Neural progenitor cell (in vitro differentiated cells): ENCODE measurements around the gene DSE. TPM values are rescaled to one million over a fixed set of nuclear protein-coding genes. Genes with fewer than 3 reads are reported as not detected.
A peak's percentile ranks its signal among the peaks of the same experiment; 100 is the strongest.

Source experiments
- DNase-seq: peaks from one replicate; pipeline ENCODE4 v3.0.0-alpha.2; 2016; ENCODE audit warnings: low spot score
- H2AFZ ChIP-seq: fragments of 200-600 bp; sonication (generic); replicated peaks from 2 replicates; pipeline ENCODE4 v1.6.1; 2016; ENCODE audit warnings: antibody characterized with exemption
- H3F3A ChIP-seq: fragments of 200-600 bp; sonication (generic); 2 replicates; pipeline ENCODE4 v1.6.1; 2016; ENCODE audit warnings: antibody characterized with exemption, low read depth
- H3K27ac ChIP-seq: fragments of 200-600 bp; sonication (generic); 2 replicates; pipeline ENCODE4 v1.5.1; 2016; ENCODE audit warnings: mild to moderate bottlenecking
- H3K27me3 ChIP-seq: fragments of 200-600 bp; sonication (generic); 2 replicates; pipeline ENCODE4 v1.6.1; 2016; ENCODE audit warnings: mild to moderate bottlenecking, moderate library complexity
- H3K36me3 ChIP-seq: fragments of 200-600 bp; sonication (generic); 2 replicates; pipeline ENCODE4 v1.5.1; 2016
- H3K4me1 ChIP-seq: fragments of 200-600 bp; sonication (generic); 2 replicates; pipeline ENCODE4 v1.6.1; 2016; ENCODE audit warnings: mixed run types
- H3K4me2 ChIP-seq: fragments of 200-600 bp; sonication (generic); 2 replicates; pipeline ENCODE4 v1.6.1; 2016
- H3K4me3 ChIP-seq: fragments of 200-600 bp; sonication (generic); 2 replicates; pipeline ENCODE4 v1.5.1; 2016
- H3K79me2 ChIP-seq: fragments of 200-600 bp; sonication (generic); 2 replicates; pipeline ENCODE4 v1.6.1; 2016; ENCODE audit warnings: low read depth
- H3K9ac ChIP-seq: fragments of 200-600 bp; sonication (generic); 2 replicates; pipeline ENCODE4 v1.6.1; 2016
- H3K9me3 ChIP-seq: fragments of 200-600 bp; sonication (generic); 2 replicates; pipeline ENCODE4 v1.5.1; 2016; ENCODE audit warnings: low read depth
- H4K20me1 ChIP-seq: fragments of 200-600 bp; sonication (generic); 2 replicates; pipeline ENCODE4 v1.6.1; 2016; ENCODE audit warnings: low read depth
- H3K27ac Mint-ChIP-seq: 3 replicates; pipeline ENCODE4 v1.8.0; 2021; ENCODE audit warnings: mixed read lengths
- H3K27me3 Mint-ChIP-seq: 2 replicates; pipeline ENCODE4 v1.8.0; 2022; ENCODE audit warnings: low read depth, mild to moderate bottlenecking, inconsistent platforms, moderate library complexity, mixed read lengths; ENCODE audit not compliant: insufficient read depth
- H3K36me3 Mint-ChIP-seq: 3 replicates; pipeline ENCODE4 v1.8.0; 2021; ENCODE audit warnings: mixed read lengths
- H3K4me1 Mint-ChIP-seq: 3 replicates; pipeline ENCODE4 v1.8.0; 2021; ENCODE audit warnings: mixed read lengths
- H3K4me3 Mint-ChIP-seq: 3 replicates; pipeline ENCODE4 v1.8.0; 2021; ENCODE audit warnings: mild to moderate bottlenecking, moderate library complexity, mixed read lengths
- H3K9me3 Mint-ChIP-seq: 3 replicates; pipeline ENCODE4 v1.8.0; 2020; ENCODE audit warnings: mixed read lengths
- EZH2 ChIP-seq: fragments of 200-600 bp; sonication (generic); IDR thresholded peaks from 2 replicates; pipeline ENCODE4 v1.6.1; 2017; ENCODE audit warnings: antibody characterized with exemption, mild to moderate bottlenecking, moderate library complexity
- EZH2phosphoT487 ChIP-seq: fragments of 200-600 bp; sonication (generic); IDR thresholded peaks from 2 replicates; pipeline ENCODE4 v1.6.1; 2017; ENCODE audit warnings: antibody characterized with exemption
- total RNA-seq: library from RNA; depleted of rRNA; stranded (reverse); fragments of >200 nt; gene quantifications from 2 replicates; pipeline ENCODE4 v1.2.3, GENCODE V29; 2015; ENCODE audit warnings: low replicate concordance
- TF ChIP-seq, protein P1 (sequence below): fragments of 200-600 bp; sonication (generic); IDR thresholded peaks from 2 replicates; pipeline ENCODE4 v1.5.1; 2017; ENCODE audit warnings: antibody characterized with exemption, mild to moderate bottlenecking

DSE gene
- total RNA-seq, 1 donor from 2014 or later: 43.7 TPM

DNA sequence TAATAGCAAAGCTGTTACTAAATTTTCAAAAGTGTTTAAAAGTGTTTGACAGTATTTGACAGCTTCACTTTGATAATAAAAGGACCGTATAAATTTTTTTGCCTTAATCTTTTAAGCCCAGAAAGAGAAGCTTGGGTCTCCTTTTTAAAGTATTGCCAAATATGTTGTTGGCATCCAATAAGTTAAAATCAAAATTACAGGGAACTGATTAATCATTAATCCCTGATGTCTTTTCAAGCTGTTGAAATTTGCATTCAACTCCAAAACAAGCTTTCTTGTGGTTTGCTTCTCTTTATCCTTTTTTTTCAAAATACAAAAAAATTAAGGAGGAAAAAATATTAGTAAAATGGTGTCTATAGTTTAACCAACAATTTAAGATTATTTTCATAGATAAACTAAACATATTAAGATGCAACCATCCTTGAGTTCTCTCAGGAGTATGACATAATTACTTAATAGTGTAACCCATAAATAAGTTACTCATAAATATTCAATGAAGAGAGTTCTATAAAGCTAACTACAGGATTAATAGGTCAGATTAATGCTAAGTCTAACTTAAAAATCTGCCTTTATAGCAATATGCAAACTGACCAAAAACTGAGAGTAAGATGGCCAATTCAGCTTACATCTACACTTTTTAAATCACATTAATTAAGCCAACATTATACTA lies 63.4 kb downstream of the DSE start:
- H3K27me3 ChIP-seq: no peaks in the 10 kb centered on the region
- H3F3A ChIP-seq: no peaks in the 10 kb centered on the region
- no peak overlapping the region for H2AFZ ChIP-seq
- no peak overlapping the region for H3K27ac Mint-ChIP-seq
- H3K27me3 Mint-ChIP-seq: peaks cover 5% of the 10 kb centered on the region
- no peaks in the 10 kb centered on the region for H3K79me2 ChIP-seq
- no peak overlapping the region for H3K4me3 ChIP-seq
- no peaks in the 10 kb centered on the region for H3K9me3 ChIP-seq
- H3K9ac ChIP-seq: no peak overlapping the region
- H3K27ac ChIP-seq: no peak overlapping the region
- no peak for DNase-seq
- H3K4me2 ChIP-seq: no peak overlapping the region
- TF ChIP-seq, protein P1, sequence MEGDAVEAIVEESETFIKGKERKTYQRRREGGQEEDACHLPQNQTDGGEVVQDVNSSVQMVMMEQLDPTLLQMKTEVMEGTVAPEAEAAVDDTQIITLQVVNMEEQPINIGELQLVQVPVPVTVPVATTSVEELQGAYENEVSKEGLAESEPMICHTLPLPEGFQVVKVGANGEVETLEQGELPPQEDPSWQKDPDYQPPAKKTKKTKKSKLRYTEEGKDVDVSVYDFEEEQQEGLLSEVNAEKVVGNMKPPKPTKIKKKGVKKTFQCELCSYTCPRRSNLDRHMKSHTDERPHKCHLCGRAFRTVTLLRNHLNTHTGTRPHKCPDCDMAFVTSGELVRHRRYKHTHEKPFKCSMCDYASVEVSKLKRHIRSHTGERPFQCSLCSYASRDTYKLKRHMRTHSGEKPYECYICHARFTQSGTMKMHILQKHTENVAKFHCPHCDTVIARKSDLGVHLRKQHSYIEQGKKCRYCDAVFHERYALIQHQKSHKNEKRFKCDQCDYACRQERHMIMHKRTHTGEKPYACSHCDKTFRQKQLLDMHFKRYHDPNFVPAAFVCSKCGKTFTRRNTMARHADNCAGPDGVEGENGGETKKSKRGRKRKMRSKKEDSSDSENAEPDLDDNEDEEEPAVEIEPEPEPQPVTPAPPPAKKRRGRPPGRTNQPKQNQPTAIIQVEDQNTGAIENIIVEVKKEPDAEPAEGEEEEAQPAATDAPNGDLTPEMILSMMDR: no peak
- no peak for TF ChIP-seq EZH2phosphoT487
- no peak for TF ChIP-seq EZH2
- peaks cover 2% of the 10 kb centered on the region for H3K9me3 Mint-ChIP-seq
- no peaks in the 10 kb centered on the region for H4K20me1 ChIP-seq
- no peak overlapping the region for H3K4me3 Mint-ChIP-seq
- no peaks in the 10 kb centered on the region for H3K36me3 ChIP-seq
- peaks cover 8% of the 10 kb centered on the region for H3K4me1 ChIP-seq
- peaks cover 30% of the 10 kb centered on the region for H3K4me1 Mint-ChIP-seq
- H3K36me3 Mint-ChIP-seq: peaks cover 22% of the 10 kb centered on the region

DNA sequence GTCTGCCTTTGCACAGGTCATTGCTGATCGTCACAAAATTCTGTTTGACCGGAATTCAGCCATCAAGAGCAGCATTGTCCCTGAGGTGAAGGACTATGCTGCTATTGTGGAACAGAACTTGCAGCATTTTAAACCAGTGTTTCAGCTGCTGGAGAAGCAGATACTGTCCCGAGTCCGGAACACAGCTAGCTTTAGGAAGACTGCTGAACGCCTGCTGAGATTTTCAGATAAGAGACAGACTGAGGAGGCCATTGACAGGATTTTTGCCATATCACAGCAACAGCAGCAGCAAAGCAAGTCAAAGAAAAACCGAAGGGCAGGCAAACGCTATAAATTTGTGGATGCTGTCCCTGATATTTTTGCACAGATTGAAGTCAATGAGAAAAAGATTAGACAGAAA lies 65.8 kb downstream of the DSE start:
- no peaks in the 10 kb centered on the region for H3K79me2 ChIP-seq
- no peak overlapping the region for H2AFZ ChIP-seq
- H3K27ac ChIP-seq: no peak overlapping the region
- peak overlapping the region; percentile 3 for H3K27ac Mint-ChIP-seq
- H3K9me3 Mint-ChIP-seq: peaks cover 2% of the 10 kb centered on the region
- TF ChIP-seq EZH2 (no peak), EZH2phosphoT487 (no peak)
- TF ChIP-seq, protein P1: no peak
- H4K20me1 ChIP-seq: no peaks in the 10 kb centered on the region
- no peaks in the 10 kb centered on the region for H3K36me3 ChIP-seq
- H3K9me3 ChIP-seq: no peaks in the 10 kb centered on the region
- H3K27me3 Mint-ChIP-seq: peaks cover 3% of the 10 kb centered on the region
- no peak overlapping the region for H3K4me2 ChIP-seq
- peaks cover 15% of the 10 kb centered on the region for H3K36me3 Mint-ChIP-seq
- no peak for DNase-seq
- peaks cover 43% of the 10 kb centered on the region for H3K4me1 Mint-ChIP-seq
- no peaks in the 10 kb centered on the region for H3F3A ChIP-seq
- no peak overlapping the region for H3K9ac ChIP-seq
- H3K27me3 ChIP-seq: no peaks in the 10 kb centered on the region
- H3K4me3 Mint-ChIP-seq: no peak overlapping the region
- no peak overlapping the region for H3K4me3 ChIP-seq
- peaks cover 15% of the 10 kb centered on the region for H3K4me1 ChIP-seq

DNA sequence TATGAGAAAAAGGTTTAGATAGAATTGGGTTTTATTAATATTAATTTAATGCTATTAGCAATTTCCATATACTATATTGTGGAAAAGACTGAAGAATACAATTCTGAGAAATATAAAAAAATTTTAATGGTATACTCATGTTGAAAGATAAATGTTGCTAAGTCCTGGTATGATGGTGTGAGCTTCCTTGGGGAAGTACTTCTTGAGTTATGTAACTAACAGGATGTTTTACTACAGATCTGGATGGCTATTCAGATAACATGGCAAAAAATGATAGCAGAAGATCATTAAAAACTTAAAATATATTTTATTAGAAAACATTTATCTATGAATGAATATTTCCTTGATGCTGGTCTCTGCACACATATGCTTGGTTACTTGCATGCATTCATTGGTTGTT lies 66.9 kb downstream of the DSE start:
- Mint-ChIP-seq H3K36me3 (peaks cover 13% of the 10 kb centered on the region), H3K4me3 (no peak overlapping the region), H3K4me1 (peaks cover 47% of the 10 kb centered on the region), H3K9me3 (peaks cover 2% of the 10 kb centered on the region), H3K27me3 (peaks cover 3% of the 10 kb centered on the region), H3K27ac (no peak overlapping the region)
- DNase-seq: no peak
- TF ChIP-seq EZH2phosphoT487 (no peak), EZH2 (no peak)
- TF ChIP-seq, protein P1: no peak
- Histone ChIP-seq H4K20me1 (no peaks in the 10 kb centered on the region), H3K9ac (no peak overlapping the region), H3K4me3 (no peak overlapping the region), H3K4me2 (no peak overlapping the region), H3F3A (no peaks in the 10 kb centered on the region), H3K4me1 (peaks cover 15% of the 10 kb centered on the region), H3K36me3 (no peaks in the 10 kb centered on the region), H2AFZ (no peak overlapping the region), H3K79me2 (no peaks in the 10 kb centered on the region), H3K27ac (no peak overlapping the region), H3K9me3 (no peaks in the 10 kb centered on the region), H3K27me3 (no peaks in the 10 kb centered on the region)
